GM12864 (cell line): ENCODE data around the gene MGAT1.
"Not testable (repeated sequence)": the region's sequence is repeated elsewhere in the genome, so short reads cannot be mapped to it uniquely, and the experiment has no call there.

ENCODE experiments used
- DNase-seq: peaks from one replicate; pipeline ENCODE4 v3.0.0-alpha.2; 2011; ENCODE audit warnings: low read depth
- H3K4me3 ChIP-seq: 2 replicates; pipeline ENCODE4 v1.5.1; 2011; ENCODE audit warnings: mild to moderate bottlenecking, low read depth, low read length, control low read depth
- CTCF ChIP-seq: IDR thresholded peaks from 2 replicates; pipeline ENCODE4 v1.5.1; 2011; ENCODE audit warnings: low read depth, mild to moderate bottlenecking, moderate library complexity, low read length, control low read depth, inconsistent platforms; ENCODE audit errors: missing control alignments

MGAT1 gene

GRCh38 chr5:180786531-180787398, 15.8 kb downstream of the MGAT1 start:
- DNase-seq = no peak
- H3K4me3 ChIP-seq = no peak overlapping the region
- no peak for TF ChIP-seq CTCF

- DNase-seq = no peak
- no peak overlapping the region for H3K4me3 ChIP-seq
- no peak for TF ChIP-seq CTCF
Observed at GRCh38 chr5:180785794-180786221, 16.8 kb downstream of the MGAT1 start.

- DNase-seq = no peak
- TF ChIP-seq CTCF = no peak
- H3K4me3 ChIP-seq = no peak overlapping the region
Observed at GRCh38 chr5:180785121-180785781, 17.4 kb downstream of the MGAT1 start.

GRCh38 chr5:180784497-180785097, 18.0 kb downstream of the MGAT1 start:
- H3K4me3 ChIP-seq = no peak overlapping the region
- TF ChIP-seq CTCF = peak; percentile 72
- peak; percentile 49 for DNase-seq

GRCh38 chr5:180783340-180784052, 19.1 kb downstream of the MGAT1 start:
- no peak for DNase-seq
- H3K4me3 ChIP-seq = no peak overlapping the region
- TF ChIP-seq CTCF = no peak

- no peak for DNase-seq
- no peak overlapping the region for H3K4me3 ChIP-seq
- TF ChIP-seq CTCF = no peak
Observed at GRCh38 chr5:180782748-180783147, 19.9 kb downstream of the MGAT1 start.

- not testable (repeated sequence) for H3K4me3 ChIP-seq, DNase-seq
Observed at GRCh38 chr5:180781900-180782326, 20.7 kb downstream of the MGAT1 start.
